HG03159 (cell line): Measurements from ENCODE around the gene CLDN12.
"Not testable (repeated sequence)": the region's sequence is repeated elsewhere in the genome, so short reads cannot be mapped to it uniquely, and the experiment has no call there.

ENCODE experiments used
- ATAC-seq: cut with Tn5 transposase; IDR thresholded peaks from one replicate; pipeline ENCODE4 v1.9.1; 2021; ENCODE audit warnings: mild to moderate bottlenecking, moderate library complexity; ENCODE audit not compliant: unreplicated experiment

CLDN12 gene

DNA sequence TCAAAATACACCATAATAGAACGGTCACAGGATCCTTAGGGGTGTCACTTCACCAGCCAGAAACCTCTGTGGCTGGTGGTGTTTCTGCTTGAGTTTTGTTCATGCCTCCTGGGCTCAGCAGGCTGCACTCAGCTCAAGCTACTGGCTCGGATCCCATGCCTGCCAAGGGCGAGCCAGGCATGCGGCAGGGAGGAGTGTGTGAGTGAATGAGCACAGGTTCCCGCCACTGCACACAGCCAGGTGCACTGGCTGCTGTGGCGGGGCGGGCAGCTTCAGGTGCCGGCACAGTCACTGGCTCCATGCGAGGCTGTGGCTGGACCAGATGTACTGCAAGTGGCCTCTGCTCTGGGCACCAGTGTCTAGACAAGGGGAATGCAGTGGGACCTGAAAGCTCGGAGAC, 29.5 kb downstream of the CLDN12 start:
- ATAC-seq = no peak

- no peak for ATAC-seq
These were observed 30.0 kb downstream of the CLDN12 start for GRCh38 chr7:90433221-90433620.

DNA sequence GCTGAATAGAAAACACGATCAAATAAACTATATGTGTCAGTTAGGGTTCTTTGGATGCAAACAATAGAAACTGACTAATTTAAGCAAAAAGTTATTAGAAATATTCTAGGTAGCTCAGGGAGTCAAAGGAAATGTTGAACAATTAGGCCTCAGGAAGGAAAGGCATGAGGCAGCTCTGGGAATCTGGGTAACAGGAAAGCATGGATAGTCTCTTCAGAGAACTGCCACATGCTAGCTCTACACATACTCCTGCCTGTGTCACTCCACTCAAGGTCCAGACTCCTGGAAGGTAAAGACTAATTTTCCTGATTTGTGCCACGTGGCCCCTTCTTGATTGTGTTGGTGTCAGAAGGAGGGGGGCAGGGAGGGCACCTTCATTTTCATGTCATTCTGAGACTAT, 42.4 kb downstream of the CLDN12 start:
- ATAC-seq = no peak

DNA sequence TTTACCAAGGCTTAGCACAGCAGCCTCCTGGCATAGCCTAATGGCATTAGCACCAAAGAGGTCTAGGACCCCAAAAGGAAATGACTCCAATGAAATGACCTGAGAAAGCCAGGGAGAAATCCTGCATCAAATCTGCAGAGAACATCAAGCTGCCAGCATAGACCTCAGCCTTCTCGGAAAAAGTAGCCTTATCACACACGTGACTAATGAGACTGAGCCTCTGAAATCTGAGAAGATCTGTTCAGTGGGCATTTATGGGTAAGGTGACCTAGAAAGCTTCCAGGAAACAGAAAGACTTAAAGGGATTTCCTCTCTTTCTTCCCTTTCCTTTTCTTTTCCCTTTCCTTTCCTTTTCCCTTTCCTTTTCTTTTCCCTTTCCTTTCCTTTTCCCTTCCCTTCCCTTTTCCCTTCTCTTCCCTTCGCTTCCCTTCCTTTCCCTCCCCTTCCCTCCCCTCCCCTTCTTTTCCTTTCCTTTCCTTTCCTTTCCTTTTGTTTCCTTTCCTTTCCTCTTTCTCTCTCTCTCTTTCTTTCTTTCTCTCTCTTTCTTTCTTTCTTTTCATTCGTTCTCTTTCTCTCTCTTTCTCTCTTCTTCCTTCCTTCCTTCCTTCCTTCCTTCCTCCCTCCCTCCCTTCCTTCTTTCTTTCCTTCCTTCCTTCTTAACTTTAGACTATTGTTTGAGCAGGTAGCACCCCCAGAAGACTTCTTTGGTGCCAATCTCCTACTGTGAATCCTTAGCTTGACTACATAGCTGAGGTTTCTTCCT, 43.1 kb downstream of the CLDN12 start:
- no peak for ATAC-seq

- no peak for ATAC-seq
These were observed 50.1 kb downstream of the CLDN12 start for GRCh38 chr7:90453259-90453891.

- ATAC-seq = no peak
These were observed 50.7 kb downstream of the CLDN12 start for GRCh38 chr7:90453931-90454330.

GRCh38 chr7:90455163-90456030, 52.1 kb downstream of the CLDN12 start:
- ATAC-seq = peak; percentile 92

DNA sequence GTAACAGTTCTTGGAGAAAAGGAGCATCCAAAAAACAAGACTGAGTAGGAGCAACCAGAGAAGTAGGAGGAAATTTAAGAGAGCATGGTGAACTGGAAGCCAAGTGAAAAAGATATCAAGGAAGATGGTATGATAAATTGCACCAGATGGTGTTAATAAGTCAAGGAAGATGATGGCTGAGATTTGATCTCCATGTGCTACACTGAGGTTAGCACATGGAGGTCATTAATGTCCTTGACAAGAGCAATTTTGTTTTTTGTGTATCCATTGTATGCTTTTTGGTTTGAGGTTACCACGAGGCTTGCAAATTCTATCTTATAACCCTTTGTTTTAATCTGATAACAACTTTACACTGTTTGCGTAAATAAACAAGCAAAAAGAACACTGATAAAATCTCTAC, 54.8 kb downstream of the CLDN12 start:
- ATAC-seq = no peak

DNA sequence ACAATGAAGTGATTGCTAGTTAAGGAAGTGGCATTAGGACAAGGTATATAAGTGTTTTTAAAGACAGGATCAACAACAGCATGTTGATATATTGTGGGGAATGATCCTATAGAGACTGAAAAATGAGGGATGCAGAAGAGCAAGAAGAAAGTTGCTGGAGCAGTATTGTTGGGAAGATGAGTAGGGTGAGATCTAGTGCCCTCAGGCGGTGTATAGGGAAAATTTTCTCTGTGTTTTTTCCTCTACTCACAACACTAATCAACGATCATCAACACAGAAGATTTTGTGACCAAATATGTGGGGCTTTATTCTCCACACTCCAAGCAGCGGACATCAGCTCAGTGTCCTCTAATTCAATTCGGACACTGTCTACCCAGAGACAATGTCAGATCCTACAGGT, 56.6 kb downstream of the CLDN12 start:
- no peak for ATAC-seq

DNA sequence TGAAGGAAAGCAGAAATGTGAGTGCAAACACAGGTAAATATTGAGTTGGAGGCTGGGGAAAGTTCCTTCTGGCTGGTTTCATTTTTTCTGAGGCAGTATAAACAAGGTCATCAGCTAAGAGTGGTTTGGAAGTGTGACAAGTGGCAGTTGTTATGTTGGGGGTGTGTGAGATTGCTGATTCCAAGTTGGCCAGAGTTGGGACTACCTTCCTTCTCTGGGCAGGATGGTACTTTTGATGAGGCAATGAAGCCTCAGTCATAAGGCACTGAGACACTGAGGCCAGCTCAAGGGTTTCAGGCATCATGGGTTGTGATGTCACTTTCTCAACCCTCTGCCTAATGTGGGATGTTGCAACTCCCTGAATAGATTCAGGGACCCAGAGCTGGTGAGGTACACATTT, 58.0 kb downstream of the CLDN12 start:
- no peak for ATAC-seq

GRCh38 chr7:90463151-90463628, 59.9 kb downstream of the CLDN12 start:
- ATAC-seq = not testable (repeated sequence)
